ENCODE results near the gene CHL1. TPM values are rescaled to one million over a fixed set of nuclear protein-coding genes. Genes with fewer than 3 reads are reported as not detected.
A peak's percentile ranks its signal among the peaks of the same experiment; 100 is the strongest.
"Not testable (repeated sequence)": the region's sequence is repeated elsewhere in the genome, so short reads cannot be mapped to it uniquely, and the experiment has no call there.

CHL1 gene
- total RNA-seq, 1 donor from 2014 or later = 18.1 TPM

DNA sequence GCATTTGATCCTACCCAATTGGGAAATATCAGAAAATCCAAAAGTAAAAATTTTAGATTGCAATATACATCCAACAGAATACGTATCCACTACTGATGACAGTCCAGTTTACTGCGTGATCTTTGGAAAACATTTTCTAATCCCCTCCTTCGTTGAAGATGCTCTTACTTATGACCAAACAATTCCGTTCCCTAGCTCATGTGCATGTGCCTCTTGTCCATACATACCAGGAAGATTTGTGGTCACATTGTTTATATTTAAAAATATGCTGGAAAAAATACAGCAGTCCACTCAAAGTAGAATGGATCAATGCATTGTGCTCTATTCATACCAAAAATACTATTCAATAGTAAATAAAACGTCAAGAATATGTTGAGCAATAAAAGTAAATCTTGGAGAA is 135.3 kb downstream of the CHL1 start:
- DNase-seq (ENCODE audit: low spot score) = no peak

DNA sequence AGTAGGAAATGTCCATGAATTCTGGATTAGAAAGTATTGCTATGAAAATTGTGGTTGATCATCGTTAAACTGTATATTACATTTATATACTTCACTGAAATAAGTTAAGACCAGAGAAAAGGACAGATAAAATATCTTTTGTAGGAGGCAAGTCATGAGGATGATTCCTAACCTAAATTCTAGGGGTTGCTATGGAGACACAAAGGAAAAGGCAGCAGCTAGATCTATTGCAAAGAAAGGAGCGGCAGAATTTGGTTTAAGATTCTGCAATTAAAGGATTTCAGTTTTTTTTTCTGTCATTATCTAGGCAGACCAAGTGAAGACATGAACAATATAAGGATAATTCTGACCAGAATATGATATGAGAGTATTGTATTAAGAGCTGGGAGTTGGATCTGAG is 136.1 kb downstream of the CHL1 start:
- no peak for DNase-seq (ENCODE audit: low spot score)

DNA sequence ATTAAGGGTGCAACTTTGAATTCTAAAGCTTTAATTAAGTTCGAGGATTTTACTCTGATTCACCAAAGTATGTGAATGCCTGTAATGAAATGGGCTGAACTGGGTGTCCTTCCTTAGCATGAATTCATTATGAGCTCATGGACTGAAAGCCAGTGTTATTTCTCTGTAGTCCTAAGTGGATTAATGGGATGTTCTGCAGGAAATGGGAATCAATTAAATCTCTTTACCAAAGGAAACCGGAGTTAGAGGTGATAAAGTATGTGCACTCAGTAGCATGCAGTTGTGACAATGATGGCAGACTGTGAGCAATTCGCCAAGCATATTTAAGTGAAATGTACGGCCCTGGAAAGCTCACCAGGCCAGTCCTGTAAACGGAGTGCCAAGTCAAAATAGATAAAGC is 138.7 kb downstream of the CHL1 start:
- DNase-seq (ENCODE audit: low spot score) = no peak

DNA sequence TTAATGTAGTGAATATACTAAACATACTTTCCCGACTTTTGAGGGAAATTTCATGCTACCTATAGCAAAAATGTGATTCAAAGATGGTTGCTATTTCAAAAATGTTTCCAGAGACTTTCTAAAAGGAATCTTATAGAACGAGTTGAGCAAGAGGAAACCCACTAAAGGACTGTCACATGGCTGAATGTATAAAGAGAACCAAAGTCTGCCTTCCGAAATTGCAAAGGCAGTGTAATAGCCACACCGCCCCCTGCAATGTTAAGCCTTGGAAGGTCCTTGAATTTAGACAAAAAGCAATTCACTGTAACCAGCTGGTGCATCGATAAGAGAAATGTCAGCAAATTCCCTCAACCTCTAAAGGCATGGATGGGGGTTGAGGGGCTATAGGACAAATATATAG is 142.8 kb downstream of the CHL1 start:
- DNase-seq (ENCODE audit: low spot score) = no peak

DNA sequence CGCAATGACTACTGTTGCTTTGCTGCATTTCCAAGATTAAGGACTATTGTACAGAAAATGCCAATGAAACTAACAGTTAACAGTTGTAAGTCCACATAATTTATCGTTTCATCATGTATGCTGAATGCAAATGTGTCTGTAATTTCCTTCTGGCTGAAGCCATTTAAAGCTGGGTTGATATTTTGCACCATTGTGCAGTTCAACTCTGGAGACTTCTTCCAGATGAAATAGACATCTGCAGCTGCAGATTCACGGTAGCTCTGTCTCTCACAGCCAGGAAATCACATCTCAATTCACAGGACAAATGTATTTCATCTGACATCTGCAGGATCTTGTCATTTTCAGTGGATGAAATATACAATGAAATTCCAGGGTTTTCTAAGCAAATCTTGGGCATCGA is 145.4 kb downstream of the CHL1 start:
- no peak for DNase-seq (ENCODE audit: low spot score)

DNA sequence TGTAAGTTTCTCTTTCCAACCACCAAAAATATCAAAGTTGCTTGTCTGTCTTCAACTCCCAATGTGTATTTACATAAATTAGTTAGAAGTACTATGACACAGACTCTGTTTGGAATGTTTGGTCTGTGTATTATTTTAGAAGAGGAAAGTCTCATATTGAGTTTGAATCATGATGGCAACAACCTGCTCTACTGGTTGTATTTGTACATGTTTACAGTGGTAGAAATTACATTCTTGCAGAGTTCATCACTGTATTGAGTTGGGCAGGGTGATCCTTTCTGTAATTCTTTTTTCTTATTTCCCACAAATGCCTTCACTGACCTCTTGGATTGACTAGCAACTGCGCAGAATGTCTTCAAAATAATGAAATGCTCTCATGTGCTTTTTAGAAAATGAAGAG is 149.6 kb downstream of the CHL1 start:
- no peak for DNase-seq (ENCODE audit: low spot score)

DNA sequence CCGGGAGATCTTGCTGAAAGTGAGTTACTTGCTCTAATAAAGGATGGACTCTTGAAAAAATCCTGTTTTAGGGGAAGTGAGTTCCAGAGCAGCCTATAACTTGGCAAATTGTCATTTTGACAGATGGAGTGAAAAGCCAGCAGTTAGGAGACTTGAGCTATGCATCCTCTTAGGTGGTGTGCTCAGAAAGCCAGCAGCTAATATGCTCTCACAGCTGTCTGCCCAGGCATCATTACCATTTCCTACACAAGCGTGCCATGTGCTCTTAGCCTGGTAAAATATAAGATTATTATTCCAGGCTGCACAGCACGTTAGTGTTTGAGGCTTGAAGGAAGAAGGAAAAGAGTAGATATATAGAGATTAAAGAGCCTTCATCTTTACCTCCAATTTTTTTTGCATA is 151.0 kb downstream of the CHL1 start:
- no peak for DNase-seq (ENCODE audit: low spot score)

DNA sequence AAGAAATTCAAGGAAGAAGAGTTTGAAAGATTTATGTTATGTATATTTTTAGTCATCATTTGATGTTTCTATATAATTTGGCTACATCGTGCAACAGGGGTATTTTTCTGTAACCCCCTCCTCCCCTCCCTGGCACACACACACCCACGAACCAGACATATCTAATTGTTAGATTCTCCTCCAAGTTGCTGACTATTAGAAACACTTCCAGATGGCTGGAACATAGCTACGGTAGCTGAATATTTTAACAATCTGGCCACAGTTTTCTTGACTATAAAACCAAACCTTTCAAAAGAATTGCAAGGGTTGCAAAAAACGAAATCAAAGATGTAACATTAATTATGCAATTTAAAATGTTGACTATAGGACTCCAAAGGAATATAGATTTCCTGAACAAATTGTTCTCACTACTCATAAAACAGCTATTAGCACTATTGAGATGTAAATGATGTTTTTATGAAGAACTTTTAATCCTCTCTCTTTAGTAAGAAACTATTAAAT is 154.4 kb downstream of the CHL1 start:
- DNase-seq (ENCODE audit: low spot score) = no peak

DNA sequence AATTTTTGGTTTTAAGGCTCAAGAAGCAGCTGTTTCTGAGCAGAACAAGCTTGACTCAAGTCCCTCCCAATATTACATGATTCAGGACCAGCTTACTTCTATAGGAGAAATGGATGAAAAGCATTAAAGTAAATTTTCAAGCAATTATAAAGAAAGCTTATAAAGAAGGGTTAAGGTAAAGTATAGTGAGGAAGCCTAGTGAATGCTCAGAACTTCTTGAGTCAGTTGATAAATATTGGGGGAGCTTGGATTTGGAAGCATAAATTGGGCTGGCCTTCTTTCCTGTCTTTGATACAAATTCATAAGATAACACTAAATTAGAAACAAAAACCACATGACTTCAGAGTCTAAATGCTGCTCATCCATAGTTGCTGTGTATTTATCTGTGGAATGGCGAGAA is 156.0 kb downstream of the CHL1 start:
- DNase-seq (ENCODE audit: low spot score) = no peak

DNA sequence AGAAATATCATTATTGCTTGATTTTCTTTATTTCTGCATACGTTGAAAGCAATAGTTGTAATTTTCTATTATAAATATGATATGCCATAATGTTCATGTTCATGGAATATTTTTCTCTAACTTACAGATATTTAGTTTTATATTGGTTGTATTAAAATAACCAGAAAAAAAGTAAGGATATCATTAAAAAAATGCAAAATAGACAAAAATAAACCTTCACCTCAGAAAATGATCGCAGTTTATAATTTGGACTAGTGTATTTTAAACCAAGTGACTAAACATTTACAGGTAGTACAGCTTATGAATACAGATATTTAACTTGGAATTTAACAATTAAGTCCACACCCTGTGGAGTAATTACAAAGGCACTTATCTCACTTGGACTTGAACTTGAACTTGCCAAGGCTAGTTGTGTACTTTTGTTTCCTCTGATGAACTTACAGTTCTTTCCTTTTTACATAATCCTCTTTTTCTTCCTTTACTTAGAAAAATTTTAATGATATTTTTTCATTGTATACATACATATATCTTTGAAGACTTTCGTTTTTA is 156.7 kb downstream of the CHL1 start:
- DNase-seq (ENCODE audit: low spot score) = no peak

DNA sequence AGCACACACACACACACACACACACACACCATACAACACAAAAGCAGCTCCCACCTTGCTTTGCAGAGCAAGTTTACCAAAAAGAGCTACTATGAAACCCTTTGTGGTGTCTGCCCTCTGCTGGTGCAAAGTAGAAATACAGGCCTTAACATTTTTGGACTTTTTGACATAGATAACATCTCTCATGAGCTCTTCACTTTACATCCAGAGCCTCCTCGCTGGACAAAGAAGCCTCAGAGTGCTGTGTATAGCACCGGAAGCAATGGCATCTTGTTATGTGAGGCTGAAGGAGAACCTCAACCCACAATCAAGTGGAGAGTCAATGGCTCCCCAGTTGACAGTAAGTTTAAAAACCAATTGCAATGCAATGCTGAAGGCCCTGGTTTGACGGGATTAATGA is 157.9 kb downstream of the CHL1 start:
- DNase-seq (ENCODE audit: low spot score) = peak; percentile 61

DNA sequence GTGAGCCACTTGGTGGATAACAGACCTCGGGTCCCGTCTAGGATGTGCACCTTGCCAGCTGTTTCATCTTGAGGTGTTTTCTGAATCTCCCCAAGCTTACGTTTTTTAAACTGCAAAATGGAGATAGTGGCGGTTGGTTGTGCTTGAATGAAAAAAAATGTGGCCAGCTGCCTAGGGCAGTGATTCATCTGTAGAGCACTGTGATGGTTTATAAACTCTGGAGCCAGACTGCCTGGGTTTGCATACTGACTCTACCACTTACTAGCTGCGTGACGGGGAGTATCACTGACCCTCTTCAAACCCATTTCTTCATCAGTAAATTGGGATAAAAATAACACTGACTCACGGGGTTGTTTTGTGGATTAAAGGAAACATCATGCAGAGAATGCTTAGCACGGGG is 159.1 kb downstream of the CHL1 start:
- DNase-seq (ENCODE audit: low spot score) = no peak

DNA sequence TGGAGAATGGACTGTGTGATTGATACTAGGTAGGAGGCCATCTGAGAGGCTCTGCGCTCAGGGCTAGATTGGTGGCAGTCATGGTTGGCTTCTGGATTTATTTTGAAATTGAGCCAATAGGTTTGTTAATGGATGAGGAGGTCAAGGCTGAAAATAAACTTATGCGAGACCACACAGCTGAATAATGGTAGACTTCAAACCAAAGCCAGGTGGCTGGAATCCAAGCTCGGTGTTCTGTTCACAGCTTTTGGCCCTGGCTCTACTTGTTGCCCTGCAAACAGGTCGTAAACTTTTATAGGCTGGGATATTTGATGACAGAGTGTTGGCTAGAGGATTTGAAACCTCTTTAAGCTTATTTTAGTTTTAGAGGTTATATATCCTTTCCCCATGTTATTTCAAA is 160.4 kb downstream of the CHL1 start:
- no peak for DNase-seq (ENCODE audit: low spot score)

DNA sequence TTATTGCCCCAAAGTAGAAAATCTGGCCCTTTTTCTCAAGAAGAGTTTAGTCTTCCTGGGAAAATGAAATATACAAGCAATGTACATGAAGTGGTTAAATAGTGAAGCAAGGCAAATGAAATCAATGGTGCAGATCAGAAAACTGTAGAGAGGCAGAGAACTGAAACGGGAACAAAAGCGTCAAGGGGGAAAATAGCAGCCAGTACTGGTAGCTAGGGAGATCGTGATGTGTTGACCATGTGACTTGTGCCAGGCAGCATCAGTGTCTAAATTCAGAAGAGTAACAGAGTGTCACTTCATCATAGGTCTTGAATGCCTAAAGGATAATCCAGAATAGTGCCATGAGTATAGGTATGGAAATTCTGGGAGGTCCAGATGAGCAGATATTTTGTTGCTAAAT is 163.1 kb downstream of the CHL1 start:
- no peak for DNase-seq (ENCODE audit: low spot score)

DNA sequence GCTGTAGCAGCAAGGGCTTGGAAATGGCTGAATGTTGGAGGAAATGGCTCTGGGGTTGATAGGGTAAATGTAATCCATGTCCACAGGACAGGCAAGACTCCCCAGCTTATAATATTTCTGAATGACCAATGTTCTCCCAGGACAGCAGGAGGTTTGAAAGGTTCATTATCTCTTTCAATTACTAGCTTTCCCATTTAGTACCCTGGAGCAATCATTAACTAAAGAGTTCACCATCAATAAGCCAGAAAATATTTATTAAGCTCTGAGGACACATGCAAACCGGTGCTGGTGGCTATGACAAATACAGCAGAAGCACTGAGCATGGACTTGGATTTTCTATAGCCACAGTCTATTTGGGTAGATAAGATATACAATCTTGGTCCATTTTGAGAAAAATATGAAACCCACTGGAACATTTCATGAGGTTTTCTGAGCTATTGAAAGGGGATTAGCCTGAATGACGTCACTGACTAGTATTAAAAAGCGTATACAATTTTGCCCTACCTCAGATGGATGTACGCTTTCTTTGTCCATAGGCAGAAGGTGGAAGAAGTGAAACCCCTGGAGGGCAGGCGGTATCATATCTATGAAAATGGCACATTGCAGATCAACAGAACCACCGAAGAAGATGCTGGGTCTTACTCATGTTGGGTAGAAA is 166.2 kb downstream of the CHL1 start:
- no peak for DNase-seq (ENCODE audit: low spot score)

DNA sequence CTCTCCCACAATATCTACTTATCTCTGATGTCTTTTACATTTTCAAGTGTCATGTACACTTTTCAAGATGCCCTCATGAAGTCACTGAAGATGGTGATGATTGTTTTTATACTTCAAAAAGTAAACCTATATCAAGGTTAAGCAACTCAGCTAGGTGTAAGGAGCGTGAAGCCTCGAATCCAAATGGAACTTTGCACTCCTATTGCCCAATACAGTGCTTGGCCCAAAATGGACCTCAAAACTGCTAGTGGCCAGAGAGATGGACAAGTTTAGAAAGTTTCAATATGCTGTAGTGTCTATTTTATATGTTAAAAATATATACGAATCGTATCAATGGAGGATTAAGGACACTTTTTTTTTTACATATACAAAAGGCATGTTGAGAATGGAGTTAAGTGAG is 167.7 kb downstream of the CHL1 start:
- DNase-seq (ENCODE audit: low spot score) = no peak

DNA sequence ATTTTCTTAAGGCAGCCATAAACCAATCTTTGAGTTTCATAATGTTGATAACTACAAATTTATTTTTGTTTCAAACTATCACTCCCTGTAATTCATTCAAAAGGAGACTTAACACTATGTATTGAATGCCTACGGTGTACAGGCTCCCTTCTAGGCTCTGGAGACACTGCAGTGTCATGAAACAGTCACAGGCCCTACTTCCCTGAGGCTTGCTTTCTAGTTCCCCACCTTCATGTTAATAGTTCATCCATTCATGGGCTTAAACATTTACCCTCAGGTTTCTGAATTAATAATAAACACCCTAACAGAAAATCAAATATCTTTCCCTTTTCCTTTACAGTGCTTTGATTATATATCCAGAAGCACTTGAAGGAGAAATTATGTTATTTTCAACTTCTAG is 168.7 kb downstream of the CHL1 start:
- DNase-seq (ENCODE audit: low spot score) = no peak

DNA sequence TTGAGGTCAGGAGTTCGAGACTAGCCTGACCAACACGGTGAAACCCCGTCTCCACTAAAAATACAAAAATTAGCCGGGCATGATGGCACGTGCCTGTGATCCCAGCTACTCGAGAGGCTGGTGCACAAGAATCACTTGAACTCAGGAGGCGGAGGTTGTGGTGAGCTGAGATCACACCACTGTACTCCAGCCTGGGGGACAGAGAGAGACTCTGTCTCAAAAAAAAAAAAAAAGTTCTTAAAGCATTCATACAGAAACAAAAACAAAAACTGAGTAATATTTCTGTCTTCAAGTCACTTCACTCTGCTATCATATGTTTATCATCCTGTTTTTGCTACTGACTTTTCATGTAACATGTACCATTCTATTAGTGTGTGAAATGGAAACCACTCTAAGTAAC is 169.7 kb downstream of the CHL1 start:
- not testable (repeated sequence) for DNase-seq (ENCODE audit: low spot score)

DNA sequence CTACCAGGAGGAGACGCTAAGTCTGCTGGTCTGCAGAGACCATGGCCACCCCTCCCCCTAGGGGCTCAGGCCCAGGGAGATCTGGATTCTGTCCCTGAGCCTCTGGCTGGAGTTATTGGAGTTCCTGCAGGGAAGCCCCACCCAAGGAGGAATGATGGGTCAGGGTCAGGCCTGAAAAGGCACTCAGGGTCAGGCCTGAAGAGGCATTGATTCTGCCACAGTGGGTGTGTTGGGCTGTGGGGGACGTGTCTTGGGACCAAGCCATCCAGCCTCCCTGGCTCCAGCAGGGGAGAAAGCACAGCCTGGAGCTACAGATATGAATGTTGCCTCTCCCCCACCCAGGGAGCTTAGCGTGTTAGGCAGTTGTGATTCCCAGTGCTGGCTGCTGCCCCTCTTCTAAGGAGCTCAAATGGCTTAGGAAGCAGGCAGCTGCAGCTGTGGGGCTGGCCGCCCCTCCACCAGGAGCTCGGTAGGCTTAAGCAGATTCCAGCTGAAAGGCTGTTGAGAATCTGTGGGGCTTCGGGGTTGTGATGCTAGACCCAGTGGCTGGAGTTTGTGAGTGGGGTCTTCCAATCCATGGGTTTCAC is 176.7 kb downstream of the CHL1 start:
- peak; percentile 67 for DNase-seq (ENCODE audit: low spot score)

DNA sequence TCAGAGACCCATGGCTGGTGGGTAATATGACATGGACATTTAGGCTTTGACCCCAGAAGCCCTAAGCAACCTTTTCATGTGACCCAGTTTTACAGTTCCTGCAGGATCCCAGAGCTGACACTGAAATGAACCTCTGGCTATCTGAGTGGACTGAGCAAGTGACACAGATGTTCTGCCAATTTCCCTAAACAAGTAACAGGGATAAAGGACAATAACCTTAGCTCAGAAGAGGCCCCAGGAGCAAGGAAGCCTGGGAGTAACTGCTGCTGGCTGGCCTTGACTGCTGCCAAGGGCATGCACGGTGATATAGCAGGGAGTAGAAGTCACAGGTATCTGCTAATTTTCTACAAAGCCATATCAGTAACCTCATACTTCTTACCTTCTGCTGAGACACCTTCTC is 177.9 kb downstream of the CHL1 start:
- no peak for DNase-seq (ENCODE audit: low spot score)

DNA sequence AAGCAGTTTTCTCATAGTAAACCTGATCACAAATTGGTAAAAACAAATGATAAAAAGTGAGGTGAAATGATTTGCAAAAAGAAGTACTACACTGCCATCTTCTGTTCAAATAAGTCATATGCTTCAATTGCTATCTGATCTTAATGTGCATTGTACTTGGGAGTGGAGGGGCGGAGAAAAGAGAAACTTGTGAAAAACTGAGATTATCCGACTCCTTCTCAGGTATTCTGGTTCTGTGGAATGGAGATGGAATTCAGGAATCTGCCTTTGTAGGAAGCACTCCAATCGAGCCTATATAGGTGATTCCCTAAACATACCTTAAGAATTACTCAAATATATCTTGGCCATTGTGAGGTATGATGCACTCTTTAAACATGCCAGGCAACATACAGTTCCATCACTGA is 180.6 kb downstream of the CHL1 start:
- peak; percentile 7 for DNase-seq (ENCODE audit: low spot score)

DNA sequence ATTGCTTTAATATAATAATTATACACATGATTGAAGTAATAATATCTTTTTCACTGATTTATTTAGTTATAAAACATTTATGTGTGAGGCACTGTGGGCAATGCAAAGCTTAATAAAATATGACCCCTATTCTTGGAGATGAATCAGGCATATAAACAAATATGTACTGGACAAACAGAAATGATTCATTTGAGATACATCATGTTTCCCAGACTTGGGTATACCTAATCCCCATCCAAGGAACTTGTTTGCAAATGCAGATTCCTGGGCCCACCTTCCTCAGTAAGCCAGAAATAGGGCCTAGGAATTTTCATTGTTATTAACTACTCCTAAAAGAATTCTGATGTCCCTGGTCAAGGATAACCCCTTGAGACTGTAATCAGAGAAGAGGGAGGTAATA is 184.2 kb downstream of the CHL1 start:
- DNase-seq (ENCODE audit: low spot score) = no peak

DNA sequence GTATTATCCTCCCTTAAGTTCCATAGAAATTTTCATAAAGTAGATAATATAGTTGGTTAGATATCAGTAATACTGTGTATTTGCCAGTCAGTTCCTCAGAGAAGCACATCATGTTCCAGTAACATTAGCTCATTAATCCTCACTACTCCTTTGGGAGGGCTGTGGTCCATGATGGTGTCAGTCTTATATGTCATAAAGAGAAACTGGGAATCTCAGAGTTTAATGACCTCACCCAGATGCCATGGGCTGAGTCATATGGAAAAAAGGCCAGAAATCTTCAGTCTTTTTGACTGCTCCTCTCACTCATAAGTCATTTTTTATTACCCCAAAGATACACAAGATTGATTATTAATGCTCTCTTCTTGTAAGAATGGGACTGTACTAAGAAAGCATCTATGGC is 188.6 kb downstream of the CHL1 start:
- peak; percentile 47 for DNase-seq (ENCODE audit: low spot score)

DNA sequence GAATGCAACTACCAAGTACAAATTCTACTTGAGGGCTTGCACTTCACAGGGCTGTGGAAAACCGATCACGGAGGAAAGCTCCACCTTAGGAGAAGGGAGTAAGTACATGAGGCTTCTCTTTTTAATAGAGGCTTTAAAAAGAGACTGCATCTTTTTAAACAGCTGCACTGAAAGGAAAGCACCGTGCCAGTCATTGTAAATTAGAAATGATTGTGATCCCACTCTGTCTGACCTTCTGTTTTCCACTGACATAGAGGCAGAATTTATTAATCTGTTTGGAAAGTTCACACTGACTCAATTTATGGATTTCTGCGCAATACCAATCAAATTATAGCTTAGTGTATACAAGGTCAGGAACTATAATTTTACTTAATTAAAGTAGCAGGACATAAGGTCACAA is 198.2 kb downstream of the CHL1 start:
- DNase-seq (ENCODE audit: low spot score) = no peak
